ENCODE measurements around the gene SARM1. TPM values are rescaled to one million over a fixed set of nuclear protein-coding genes. Genes with fewer than 3 reads are reported as not detected.

SARM1 gene
- total and polyA plus RNA-seq, 2 of the 8 experiments (the other 6 are each of a cell fraction or from before 2014, with no cell fraction given) = 5.8 to 9.2 TPM

- Histone ChIP-seq H2BK20ac (ENCODE audit: low read length) (no peak overlapping the region), H3K36me3 (ENCODE audit: control insufficient read depth in 2 of 4, insufficient read depth in 4 of 4, low read length in 3 of 4) (peaks cover 0 to 6% (median 2%) of the 10 kb centered on the region in 4 experiments; a peak in 4 of 8 replicates), H4K8ac (ENCODE audit: extremely low read depth, insufficient read depth, low read length) (no peak overlapping the region), H4K20me1 (replicated peaks in 1 of 2; ENCODE audit: control insufficient read depth in 1 of 2, insufficient read depth in 2 of 2, low read length in 2 of 2) (no peaks in the 10 kb centered on the region), H3K56ac (replicated peaks; ENCODE audit: insufficient read length, low read depth, low read length) (no peak overlapping the region), H4K5ac (ENCODE audit: insufficient read length, low read depth, low read length) (no peak overlapping the region), H3K4me3 (ENCODE audit: extremely low read depth in 1 of 4, insufficient read depth in 2 of 4, low read depth in 3 of 4, low read length in 4 of 4) (no peak overlapping the region), H3K23ac (ENCODE audit: insufficient read length) (no peak overlapping the region), H3K9me3 (ENCODE audit: insufficient read depth in 2 of 2, low read depth in 1 of 2, low read length in 1 of 2) (no peaks in the 10 kb centered on the region), H3K27ac (ENCODE audit: low read depth, low read length) (no peak overlapping the region), H3K23me2 (ENCODE audit: low read depth, low read length) (peaks cover 4% of the 10 kb centered on the region; the same call in 1 of the 2 replicates), H2BK120ac (replicated peaks; ENCODE audit: low read depth, low read length) (no peak overlapping the region), H2BK12ac (ENCODE audit: low read depth, low read length) (no peak overlapping the region), H2BK5ac (ENCODE audit: low read depth, low read length) (no peak overlapping the region), H3K4me2 (ENCODE audit: insufficient read depth in 1 of 2, low read depth in 2 of 2, low read length in 2 of 2) (no peak overlapping the region), H3K9ac (replicated peaks in 1 of 4; ENCODE audit: extremely low read depth in 1 of 4, low read depth in 3 of 4, low read length in 3 of 4) (no peak overlapping the region), H3K18ac (ENCODE audit: extremely low read depth, low read length) (no peak overlapping the region), H3K4me1 (replicated peaks in 1 of 4; ENCODE audit: control insufficient read depth in 3 of 4, insufficient read depth in 4 of 4, low read length in 3 of 4) (peaks cover 3 to 10% (median 5%) of the 10 kb centered on the region in 4 experiments; a peak in 3 of 7 replicates), H2AK5ac (ENCODE audit: low read depth, low read length) (no peak overlapping the region), H2AFZ (ENCODE audit: low read length) (no peak overlapping the region), H3K14ac (ENCODE audit: insufficient read length) (no peak overlapping the region), H3K4ac (replicated peaks; ENCODE audit: insufficient read length, low read depth, low read length) (no peak overlapping the region), H3K79me2 (ENCODE audit: control insufficient read depth in 1 of 2, insufficient read depth in 2 of 2, low read length in 2 of 2) (no peaks in the 10 kb centered on the region), H2BK15ac (ENCODE audit: low read length) (no peak overlapping the region), H3K27me3 (replicated peaks in 1 of 4; ENCODE audit: control insufficient read depth in 3 of 4, extremely low read depth in 1 of 4, insufficient read depth in 3 of 4, low read length in 3 of 4) (no peaks in the 10 kb centered on the region), H3K79me1 (ENCODE audit: low read depth, low read length) (no peaks in the 10 kb centered on the region), H4K91ac (replicated peaks; ENCODE audit: insufficient read length, low read length) (no peak overlapping the region)
- CTCF ChIA-PET (ENCODE audit: partially characterized antibody) = interaction anchor here (0.7 to 2.8 kb wide), 9 partner anchors 12 to 138 kb away, joined by 3 to 10 read pairs (median 3); partner anchors contain the start of genes IFT20 and TNFAIP1
- POLR2A ChIA-PET (ENCODE audit: partially characterized antibody) = interaction anchor here (1.0 to 12.7 kb wide), 7 partner anchors 8 to 100 kb away, joined by 3 to 103 read pairs (median 3); partner anchors contain the start of gene POLDIP2
- no peak for FAIRE-seq
- TF ChIP-seq CTCF (IDR thresholded peaks at IDR 0.05; ENCODE audit: control extremely low read depth in 1 of 3, insufficient read depth in 1 of 3, low read depth in 1 of 3, low read length in 3 of 3) = peak; percentile 10 to 47 (median 16); a peak in 2 of 4 replicates
- TF ChIP-seq RNF2 (IDR thresholded peaks at IDR 0.05; ENCODE audit: borderline replicate concordance, low read depth, low read length, missing control alignments, poor library complexity, severe bottlenecking) = no peak
- TF ChIP-seq SP1 (IDR thresholded peaks at IDR 0.05; ENCODE audit: low read depth, low read length) = no peak
- TF ChIP-seq EP300 (IDR thresholded peaks at IDR 0.05; ENCODE audit: borderline replicate concordance in 1 of 2, low read depth in 2 of 2, low read length in 2 of 2) = no peak
- no peak for DNase-seq (ENCODE audit: low read depth in 1 of 2, low spot score in 2 of 2)
- 73% methylated on average over 1 of the region's 1 CpG; no CpG with 5 or more reads in 1 of the 2 experiments for WGBS, 2 experiments (ENCODE audit: extremely low coverage in 1 of 2, insufficient coverage in 1 of 2, insufficient read length in 1 of 2, insufficient replicate concordance in 2 of 2, low coverage in 1 of 2, low lambda C conversion rate in 2 of 2, missing lambda C conversion rate in 1 of 2)
Measured at GRCh38 chr17:28366605-28367004, 4.9 kb upstream of the SARM1 start.

Measured in H1 (cell line).